ENCODE results near the gene SLC4A8. TPM values are rescaled to one million over a fixed set of nuclear protein-coding genes. Genes with fewer than 3 reads are reported as not detected.

The SLC4A8 gene
- total and polyA plus RNA-seq, 2 donors (not counting 3 experiments of a cell fraction or from before 2014, with no cell fraction given) = 4.7 to 9.7 TPM

DNA sequence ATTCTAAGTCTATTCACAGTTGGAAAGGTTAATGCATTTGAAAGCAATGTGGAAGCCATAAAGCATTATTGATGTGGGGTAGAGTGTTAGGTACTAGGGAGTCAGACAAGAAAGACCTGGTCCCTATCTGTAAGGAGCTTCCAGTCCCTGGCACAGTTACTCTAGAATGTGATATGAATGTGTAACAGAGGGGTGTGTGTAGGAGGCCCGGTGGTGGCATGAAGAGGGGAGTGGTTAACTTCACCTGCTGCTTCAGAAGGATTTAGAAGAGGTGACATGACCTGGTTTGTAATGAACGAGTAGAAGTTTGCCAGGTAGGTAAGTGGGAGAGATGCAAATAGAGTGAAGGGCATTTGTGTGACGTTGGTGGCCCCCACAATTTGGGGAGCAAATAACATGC lies 18.3 kb upstream of the SLC4A8 start:
- H3K4me2 ChIP-seq (ENCODE audit: insufficient read depth, low read length) = no peak overlapping the region

GRCh38 chr12:51406859-51407258 lies 17.8 kb upstream of the SLC4A8 start:
- no peaks in the 10 kb centered on the region for H3K9me1 ChIP-seq (replicated peaks; ENCODE audit: control insufficient read depth, extremely low read depth, insufficient read depth, low read length)
- H3K9ac ChIP-seq (replicated peaks; ENCODE audit: extremely low read depth, insufficient read depth, low read length) = no peak overlapping the region
- H3K36me3 ChIP-seq (ENCODE audit: control insufficient read depth in 2 of 2, extremely low read depth in 1 of 2, insufficient read depth in 2 of 2, low read length in 2 of 2) = no peaks in the 10 kb centered on the region
- no peaks in the 10 kb centered on the region for H3K79me2 ChIP-seq (ENCODE audit: control insufficient read depth, insufficient read depth, low read length)
- POLR2A ChIA-PET = no interaction called here
- no peak for TF ChIP-seq EZH2 (IDR thresholded peaks at IDR 0.05; ENCODE audit: borderline replicate concordance, low read depth, low read length, severe bottlenecking)
- TF ChIP-seq POLR2A (IDR thresholded peaks at IDR 0.05; ENCODE audit: low read depth, low read length) = no peak
- no peak for TF ChIP-seq JUN (IDR thresholded peaks at IDR 0.05; ENCODE audit: borderline replicate concordance, insufficient read depth, insufficient read length, low read depth)
- TF ChIP-seq GATA2 (IDR thresholded peaks at IDR 0.05; ENCODE audit: insufficient read depth, insufficient read length, low read depth, low read length) = no peak
- no peak for TF ChIP-seq MYC (IDR thresholded peaks at IDR 0.05; ENCODE audit: low read depth, low read length)
- no peak for TF ChIP-seq POLR2AphosphoS5 (IDR thresholded peaks at IDR 0.05; ENCODE audit: insufficient read depth, low read depth, low read length)
- no peak for TF ChIP-seq FOS (IDR thresholded peaks at IDR 0.05; ENCODE audit: borderline replicate concordance, insufficient read depth, low read length)
- no peak for TF ChIP-seq MAX (IDR thresholded peaks at IDR 0.05; ENCODE audit: insufficient read depth, insufficient read length)
- no peak for TF ChIP-seq CTCF (IDR thresholded peaks at IDR 0.05; ENCODE audit: extremely low read depth in 1 of 2, insufficient read depth in 1 of 2, low read depth in 1 of 2, low read length in 2 of 2)
- H3K9me3 ChIP-seq (replicated peaks; ENCODE audit: control insufficient read depth, insufficient read depth, low read length) = no peaks in the 10 kb centered on the region
- CTCF ChIA-PET = no interaction called here
- intact Hi-C loops (cut with micrococcal nuclease) = no loop called here
- no peak overlapping the region for H3K27ac ChIP-seq (ENCODE audit: insufficient read depth, low read depth, low read length)
- dilution Hi-C loops (cut with MboI; ENCODE audit: extremely low pct_ligation_motif_present, low sequenced_read_pairs) = no loop called here
- H4K20me1 ChIP-seq (replicated peaks; ENCODE audit: control insufficient read depth, extremely low read depth, insufficient read depth, low read length) = no peaks in the 10 kb centered on the region
- H3K4me1 ChIP-seq (ENCODE audit: control insufficient read depth, extremely low read depth, insufficient read depth, low read length) = no peaks in the 10 kb centered on the region
- DNase-seq (ENCODE audit: low read depth, low spot score) = no peak
- BruUV-seq (replicated peaks) = no TSS peak
- H2AFZ ChIP-seq (ENCODE audit: low read depth, low read length) = no peak overlapping the region
- no peak overlapping the region for H3K4me3 ChIP-seq (replicated peaks in 1 of 3; ENCODE audit: insufficient read depth in 1 of 3, low read depth in 1 of 3, low read length in 3 of 3)
- H3K27me3 ChIP-seq (ENCODE audit: control insufficient read depth in 2 of 2, insufficient read depth in 2 of 2, low read length in 2 of 2) = no peaks in the 10 kb centered on the region
- no peak for FAIRE-seq
- no peak overlapping the region for H3K4me2 ChIP-seq (ENCODE audit: insufficient read depth, low read length)

More for the DNA sequence above, 18.3 kb upstream of the SLC4A8 start:
- intact Hi-C loops (cut with micrococcal nuclease) = no loop called here
- Histone ChIP-seq H2AFZ (ENCODE audit: low read depth, low read length) (no peak overlapping the region), H4K20me1 (replicated peaks; ENCODE audit: control insufficient read depth, extremely low read depth, insufficient read depth, low read length) (no peaks in the 10 kb centered on the region), H3K79me2 (ENCODE audit: control insufficient read depth, insufficient read depth, low read length) (no peaks in the 10 kb centered on the region), H3K27me3 (ENCODE audit: control insufficient read depth in 2 of 2, insufficient read depth in 2 of 2, low read length in 2 of 2) (no peaks in the 10 kb centered on the region), H3K9ac (replicated peaks; ENCODE audit: extremely low read depth, insufficient read depth, low read length) (no peak overlapping the region), H3K27ac (ENCODE audit: insufficient read depth, low read depth, low read length) (no peak overlapping the region), H3K9me3 (replicated peaks; ENCODE audit: control insufficient read depth, insufficient read depth, low read length) (no peaks in the 10 kb centered on the region), H3K4me3 (replicated peaks in 1 of 3; ENCODE audit: insufficient read depth in 1 of 3, low read depth in 1 of 3, low read length in 3 of 3) (no peak overlapping the region), H3K4me1 (ENCODE audit: control insufficient read depth, extremely low read depth, insufficient read depth, low read length) (no peaks in the 10 kb centered on the region), H3K9me1 (replicated peaks; ENCODE audit: control insufficient read depth, extremely low read depth, insufficient read depth, low read length) (no peaks in the 10 kb centered on the region), H3K36me3 (ENCODE audit: control insufficient read depth in 2 of 2, extremely low read depth in 1 of 2, insufficient read depth in 2 of 2, low read length in 2 of 2) (no peaks in the 10 kb centered on the region)
- CTCF ChIA-PET = interaction anchor here (1.3 kb wide), 1 partner anchor 9 kb away, joined by 3 read pairs; no protein-coding TSS in a partner anchor
- TF ChIP-seq JUN (IDR thresholded peaks at IDR 0.05; ENCODE audit: borderline replicate concordance, insufficient read depth, insufficient read length, low read depth) (no peak), FOS (IDR thresholded peaks at IDR 0.05; ENCODE audit: borderline replicate concordance, insufficient read depth, low read length) (no peak), EZH2 (IDR thresholded peaks at IDR 0.05; ENCODE audit: borderline replicate concordance, low read depth, low read length, severe bottlenecking) (no peak), CTCF (IDR thresholded peaks at IDR 0.05; ENCODE audit: extremely low read depth in 1 of 2, insufficient read depth in 1 of 2, low read depth in 1 of 2, low read length in 2 of 2) (no peak)
- BruUV-seq (replicated peaks) = no TSS peak
- DNase-seq (ENCODE audit: low read depth, low spot score) = no peak
- no peak for FAIRE-seq
- POLR2A ChIA-PET = no interaction called here
- dilution Hi-C loops (cut with MboI; ENCODE audit: extremely low pct_ligation_motif_present, low sequenced_read_pairs) = no loop called here
